ENCODE measurements around the gene CREBBP.

The CREBBP gene

DNA sequence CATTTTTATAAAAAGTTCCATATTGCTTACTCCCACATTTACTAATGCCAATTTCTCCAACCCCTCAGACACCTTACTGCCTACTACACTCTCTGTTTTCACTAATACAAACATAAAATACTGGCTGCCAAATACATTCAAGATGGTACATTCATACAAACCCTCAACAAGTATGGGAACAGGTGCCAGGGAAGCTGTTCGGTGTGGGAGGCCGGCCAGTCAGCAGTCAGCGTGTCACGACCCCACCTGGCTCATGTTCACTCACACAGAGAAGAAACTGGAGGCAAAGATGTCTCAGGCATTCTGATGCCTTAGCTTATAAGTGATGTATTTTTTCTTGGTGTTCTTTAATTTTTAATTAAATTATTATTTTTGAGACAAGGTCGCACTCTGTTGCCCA is 120.8 kb downstream of the CREBBP start:
- no peak for DNase-seq

DNA sequence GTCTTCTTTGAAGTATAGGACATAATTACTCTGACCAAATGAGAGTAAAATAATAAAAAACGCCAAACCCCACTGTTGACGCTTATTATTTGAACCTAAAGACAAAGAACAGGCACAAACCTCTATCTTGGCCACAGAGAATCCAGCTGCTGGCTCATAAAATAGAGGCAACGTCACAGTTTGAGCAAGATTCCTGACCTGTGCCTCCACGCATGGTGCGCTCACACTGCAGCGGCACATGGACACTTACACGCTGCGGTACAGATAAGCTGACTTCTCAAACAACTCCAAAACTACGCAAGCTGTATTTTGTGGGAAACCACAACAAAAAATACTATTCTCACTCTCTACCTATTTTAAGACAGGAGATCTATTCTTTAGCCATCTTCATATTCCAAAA is 124.4 kb downstream of the CREBBP start:
- DNase-seq, result no peak

DNA sequence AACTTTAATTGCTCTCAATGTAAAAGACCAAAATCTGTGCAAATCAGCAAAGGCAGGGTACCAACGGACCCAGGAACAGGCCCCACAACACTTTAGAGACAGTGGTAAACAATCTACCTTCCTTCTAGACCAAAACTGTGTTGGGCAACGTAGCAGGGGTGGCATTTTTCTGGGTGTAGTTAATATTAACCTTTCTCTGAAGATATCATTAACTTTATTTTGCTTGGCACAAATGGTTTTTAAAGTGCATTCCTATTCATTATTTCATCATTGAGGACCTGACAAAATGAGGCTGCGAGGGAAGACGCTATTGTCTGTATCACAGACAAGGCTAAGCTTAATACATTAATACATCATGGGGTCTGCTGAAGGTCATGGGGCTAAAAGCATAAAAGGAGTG is 125.3 kb downstream of the CREBBP start:
- no peak for DNase-seq

DNA sequence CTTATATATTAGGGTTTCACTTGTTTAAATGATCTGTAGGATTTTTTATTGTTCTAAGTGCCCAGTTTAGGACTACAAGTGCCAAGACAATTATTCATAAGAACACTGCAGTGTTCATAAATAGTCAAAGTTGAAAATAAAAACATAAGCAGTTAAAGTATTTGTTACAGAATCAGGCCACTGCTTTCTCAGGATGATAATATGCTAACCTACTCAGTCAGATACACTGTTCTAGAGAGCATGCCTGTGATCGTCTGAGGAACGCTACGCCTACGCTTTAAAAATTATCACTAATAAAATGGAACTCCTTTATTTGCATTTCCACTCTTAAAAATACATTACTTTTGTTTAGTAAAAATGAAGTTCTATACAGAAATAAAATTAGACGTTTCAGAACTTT is 125.7 kb downstream of the CREBBP start:
- no peak for DNase-seq

DNA sequence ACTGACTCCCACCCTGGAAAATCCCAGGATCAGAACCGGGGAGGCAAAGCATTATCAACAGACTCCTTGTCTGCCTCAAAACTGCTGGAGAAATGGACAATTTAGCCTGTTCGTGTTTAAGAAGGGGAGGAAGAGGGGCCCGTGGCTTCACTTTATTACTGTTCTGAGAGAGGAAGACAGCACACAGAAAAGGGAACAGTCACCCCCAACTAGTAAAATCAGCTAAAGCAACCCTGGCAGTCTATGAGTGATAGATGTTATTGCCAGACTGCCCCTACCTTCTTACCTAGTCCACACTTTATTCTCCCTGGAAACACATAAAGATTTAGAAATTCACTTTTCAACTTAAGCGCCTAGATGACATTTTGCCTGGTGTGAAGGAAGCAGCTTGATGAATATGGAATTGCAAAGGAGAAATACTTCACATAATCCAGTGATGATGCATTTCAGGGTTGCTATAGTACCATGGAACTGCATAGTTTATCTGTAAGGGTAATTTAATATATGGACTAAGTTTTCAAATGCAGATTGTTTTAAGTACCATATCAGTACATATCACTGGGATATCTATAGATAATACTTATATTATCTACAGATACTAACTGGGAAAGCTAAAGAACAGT is 126.3 kb downstream of the CREBBP start:
- DNase-seq, result no peak

DNA sequence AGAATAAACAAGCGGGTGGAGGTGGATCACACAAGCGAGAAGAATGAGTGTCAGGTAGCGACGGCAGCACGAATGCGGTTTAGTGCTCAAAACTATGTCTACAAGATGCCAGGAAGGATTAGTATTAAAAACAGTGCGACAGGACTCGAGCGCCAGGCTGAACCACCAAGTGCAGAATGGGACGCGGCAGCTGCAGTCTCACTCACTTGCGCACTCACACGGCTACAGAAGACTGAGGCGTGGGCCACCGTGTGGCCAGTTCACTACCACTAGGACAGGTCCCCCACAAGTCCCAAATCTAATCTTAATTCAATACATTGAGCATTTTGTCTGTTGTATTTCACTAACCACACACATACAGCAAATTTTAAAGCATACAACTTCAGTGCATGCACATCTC is 127.5 kb downstream of the CREBBP start:
- DNase-seq, result no peak

DNA sequence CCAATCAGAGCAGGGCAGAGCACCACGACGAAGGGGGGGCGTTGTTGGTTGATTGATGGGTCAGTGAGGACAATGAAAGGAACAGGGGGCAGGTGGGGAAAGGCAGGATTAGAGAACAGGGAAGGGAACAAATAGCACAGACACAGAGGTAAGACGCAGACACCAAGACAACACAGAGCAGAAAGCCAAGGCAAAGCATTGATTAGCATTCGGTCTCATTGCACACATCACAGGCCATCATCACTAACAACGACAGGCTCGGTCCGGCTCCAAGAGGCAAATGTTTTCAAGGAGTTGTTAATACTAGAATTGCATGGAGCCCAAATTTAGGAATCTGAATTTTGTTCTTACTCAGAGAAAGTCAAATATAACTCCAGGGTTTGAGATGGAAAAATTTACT is 128.6 kb downstream of the CREBBP start:
- no peak for DNase-seq

DNA sequence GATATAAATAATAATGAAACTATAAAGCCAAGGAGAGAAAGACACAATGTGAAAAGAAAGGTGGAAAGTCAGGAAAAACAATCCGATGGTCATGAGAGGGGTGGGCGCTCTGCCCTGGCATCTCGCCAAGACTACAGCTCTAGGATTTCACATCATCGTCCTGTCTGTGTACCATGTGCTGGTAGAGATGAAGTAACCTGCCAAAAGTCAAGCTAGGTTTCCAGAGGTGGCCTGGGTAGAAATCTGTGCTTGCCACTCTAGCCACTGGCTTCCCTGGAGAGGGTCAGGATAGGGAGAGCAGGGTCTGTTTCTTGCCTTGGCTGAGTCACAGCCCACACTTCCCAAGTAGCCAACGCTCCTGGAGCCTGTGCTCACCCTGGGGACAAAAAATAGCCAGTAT is 132.2 kb downstream of the CREBBP start:
- DNase-seq, result no peak

DNA sequence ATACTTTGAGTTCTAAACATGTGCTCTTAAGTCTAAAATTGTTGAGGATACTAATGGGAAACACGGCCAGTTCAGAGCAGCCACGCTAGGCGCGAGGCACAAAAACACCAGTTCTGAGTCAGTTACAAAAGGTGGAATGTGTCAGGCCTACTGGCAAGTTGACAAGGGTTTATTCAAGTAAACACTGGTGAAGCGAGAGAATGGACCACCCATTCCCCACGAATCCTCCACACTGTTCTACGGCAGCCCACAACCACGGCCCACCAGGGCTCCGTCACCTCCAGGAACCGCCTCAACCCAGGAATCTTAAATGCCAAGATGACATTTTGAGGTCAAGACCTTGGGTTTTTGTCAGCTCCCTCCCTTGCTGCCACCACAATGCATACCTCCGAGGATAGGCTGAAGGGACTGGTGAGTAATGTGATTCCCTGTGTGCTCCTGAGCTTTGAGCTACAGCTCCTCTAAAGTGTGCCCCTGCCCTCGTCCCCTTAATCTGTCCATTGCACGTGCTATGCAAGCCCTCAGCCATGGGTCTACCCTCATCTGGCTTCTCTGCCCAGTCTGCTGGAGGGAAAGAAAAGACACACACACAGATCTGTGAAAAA is 134.7 kb downstream of the CREBBP start:
- DNase-seq, result no peak

DNA sequence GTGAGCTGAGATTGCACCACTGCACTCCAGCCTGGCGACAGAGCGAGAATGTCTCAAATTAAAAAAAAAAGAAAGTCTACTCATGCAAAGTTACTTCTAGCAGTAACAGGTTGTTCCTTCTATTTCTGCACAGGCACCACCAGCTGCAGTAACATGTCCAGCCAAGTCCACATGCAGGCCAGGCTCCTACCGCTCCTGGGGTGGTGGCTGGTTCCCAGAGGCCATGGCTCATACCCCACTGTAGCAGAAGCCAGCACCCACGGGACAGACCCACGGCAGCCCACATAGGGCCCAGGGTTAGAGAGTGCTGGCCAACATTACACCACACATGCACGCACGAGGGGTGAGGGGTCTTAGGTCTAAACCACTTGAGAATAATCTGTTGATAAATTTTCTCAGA is 136.5 kb downstream of the CREBBP start:
- DNase-seq, result no peak

DNA sequence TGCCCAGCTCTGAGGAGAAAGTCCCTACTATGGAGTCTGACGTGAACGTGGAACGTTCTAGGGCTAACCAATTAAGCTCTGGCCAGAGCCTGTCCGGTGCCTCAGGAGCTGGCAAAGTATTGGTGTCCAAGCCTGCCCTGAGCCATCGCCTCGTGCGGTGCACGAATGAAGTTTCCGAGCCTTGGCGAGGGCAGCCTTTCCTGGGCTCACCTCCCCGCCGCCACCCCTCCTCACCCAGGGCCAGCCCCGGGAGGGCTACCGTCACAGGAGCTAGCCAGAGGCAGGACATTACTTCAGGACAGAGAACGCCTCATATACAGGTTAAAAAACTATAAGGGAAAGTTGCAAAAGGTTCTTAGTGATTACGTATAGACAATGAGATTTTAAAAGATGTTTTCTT is 139.6 kb downstream of the CREBBP start:
- no peak for DNase-seq

DNA sequence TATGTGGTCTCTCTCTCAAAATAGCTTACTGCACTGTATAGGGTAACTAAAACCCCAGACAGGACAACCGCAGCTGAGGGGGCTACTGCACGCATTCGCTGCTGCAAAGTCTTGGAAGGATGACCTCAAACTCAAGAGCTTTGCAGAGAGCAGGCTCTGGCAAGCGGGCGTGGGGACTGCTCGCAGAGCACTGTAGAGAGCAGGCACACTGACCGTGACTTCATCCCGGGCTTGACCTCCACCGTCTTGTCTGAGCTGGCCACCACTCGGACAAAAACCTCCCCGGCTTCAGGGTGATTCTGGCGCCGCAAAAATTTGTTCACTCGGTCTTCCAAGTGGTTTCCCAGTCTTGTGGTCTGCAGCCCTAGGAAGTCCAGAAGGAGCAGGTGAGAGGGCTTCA is 140.3 kb downstream of the CREBBP start:
- no peak for DNase-seq

DNA sequence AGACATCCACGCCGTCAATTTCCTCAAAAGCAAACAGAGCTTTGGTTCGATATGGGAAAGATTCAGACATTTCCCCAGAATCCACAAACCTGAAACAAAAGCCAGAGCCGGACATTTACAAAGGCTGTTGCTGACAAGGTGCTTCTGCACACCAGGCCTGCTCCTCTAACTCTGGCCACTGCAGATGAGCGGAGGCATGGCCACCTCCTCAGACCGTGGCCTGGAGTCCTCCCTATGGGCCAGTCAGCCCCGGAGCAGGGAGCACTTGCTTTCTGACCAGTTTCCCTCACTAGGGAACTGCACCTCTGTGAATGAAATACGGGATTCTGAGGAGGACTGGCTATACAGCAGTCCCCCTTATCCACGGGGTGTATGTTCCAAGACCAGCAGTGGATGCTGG is 140.9 kb downstream of the CREBBP start:
- DNase-seq, result no peak

DNA sequence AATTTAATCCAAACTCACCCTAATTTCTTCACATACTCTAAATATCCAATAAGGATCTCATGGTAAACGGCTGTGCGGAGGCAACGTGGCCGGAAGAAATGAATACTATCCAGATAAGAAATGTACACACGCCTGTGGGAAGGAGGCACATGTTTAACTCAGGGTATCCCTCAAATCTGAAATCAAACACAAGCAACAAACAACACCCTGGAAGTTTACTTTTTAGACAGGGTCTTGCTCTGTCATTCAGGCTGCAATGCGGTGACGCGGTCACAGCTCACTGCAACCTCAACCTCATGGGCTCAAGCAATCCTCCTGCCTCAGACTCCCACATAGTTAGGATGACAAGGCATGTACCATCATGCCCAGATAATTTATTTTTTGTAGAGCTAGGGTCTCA is 142.0 kb downstream of the CREBBP start:
- no peak for DNase-seq

DNA sequence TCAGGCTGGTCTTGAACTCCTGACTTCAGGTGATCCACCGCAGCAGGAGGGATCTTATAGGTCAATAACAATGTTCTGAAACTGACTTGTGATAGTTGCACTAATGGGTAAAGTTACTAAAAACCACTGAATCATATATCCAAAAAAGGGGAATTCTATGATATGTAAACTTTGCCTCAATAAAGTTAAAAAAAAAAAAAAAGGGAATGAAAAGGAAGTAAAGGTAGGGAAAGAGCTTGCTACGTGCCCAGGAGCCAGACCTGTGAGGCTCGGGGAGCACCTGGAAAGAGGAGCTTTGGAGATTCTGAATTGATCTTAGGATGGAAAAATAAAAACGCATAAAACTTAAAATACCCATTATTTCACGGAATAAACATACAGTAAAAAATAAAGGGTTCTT is 142.4 kb downstream of the CREBBP start:
- no peak for DNase-seq

DNA sequence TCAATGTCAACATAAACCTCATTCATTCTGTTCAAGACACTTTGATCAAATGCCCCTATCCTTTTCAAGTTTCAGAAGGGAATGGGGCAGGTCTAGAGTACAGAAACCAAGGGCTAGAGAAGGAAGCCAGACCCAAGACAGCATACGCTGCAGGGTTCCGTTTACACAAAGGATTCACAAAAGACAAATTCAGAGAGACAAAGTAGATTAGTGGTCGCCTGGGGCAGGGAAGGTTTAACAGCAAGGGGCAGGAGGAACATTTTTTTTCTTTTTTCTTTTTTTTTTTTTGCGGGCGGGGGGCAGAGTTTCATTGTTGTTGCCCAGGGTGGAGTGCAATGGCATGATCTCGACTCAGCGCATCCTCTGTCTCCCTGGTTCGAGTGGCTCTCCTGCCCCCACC is 143.3 kb downstream of the CREBBP start:
- no peak for DNase-seq

DNA sequence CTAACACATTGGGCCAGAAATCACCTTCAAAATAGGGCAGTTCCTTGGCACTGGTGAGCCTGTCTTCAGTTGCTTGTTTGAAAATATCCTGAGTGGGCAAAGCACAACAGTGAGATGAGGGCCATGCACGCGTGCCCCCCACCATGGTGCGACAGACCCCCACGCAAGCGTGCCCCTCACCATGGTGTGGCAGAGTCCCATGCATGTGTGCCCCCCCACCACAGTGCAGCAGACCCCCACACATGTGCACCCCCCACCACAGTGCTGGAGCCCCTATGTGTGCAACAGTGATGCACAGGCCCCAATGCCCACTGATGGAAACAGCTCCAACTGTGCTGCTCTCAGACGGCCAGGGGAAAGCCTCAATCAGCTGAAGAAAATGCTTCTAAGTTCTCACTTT is 144.4 kb downstream of the CREBBP start:
- no peak for DNase-seq

DNA sequence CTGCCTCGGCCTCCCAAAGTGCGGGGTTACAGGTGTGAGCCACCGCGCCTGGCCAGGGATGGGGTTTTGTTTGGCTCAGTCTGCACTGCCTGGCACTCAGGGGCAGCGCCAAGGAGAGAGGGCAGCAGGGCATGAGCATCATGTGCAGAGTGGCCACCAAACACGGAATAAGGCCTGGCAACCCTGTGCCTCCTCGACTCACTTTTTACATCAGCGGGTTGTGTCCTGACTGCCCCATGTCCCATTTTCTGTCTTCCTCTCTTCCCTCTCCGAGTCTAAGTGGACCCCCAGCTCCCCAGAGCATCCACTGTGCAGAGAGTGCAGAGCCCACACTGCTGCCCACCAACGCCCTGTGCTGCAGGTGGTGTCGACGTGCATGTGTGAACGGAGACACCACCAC is 145.0 kb downstream of the CREBBP start:
- no peak for DNase-seq

DNA sequence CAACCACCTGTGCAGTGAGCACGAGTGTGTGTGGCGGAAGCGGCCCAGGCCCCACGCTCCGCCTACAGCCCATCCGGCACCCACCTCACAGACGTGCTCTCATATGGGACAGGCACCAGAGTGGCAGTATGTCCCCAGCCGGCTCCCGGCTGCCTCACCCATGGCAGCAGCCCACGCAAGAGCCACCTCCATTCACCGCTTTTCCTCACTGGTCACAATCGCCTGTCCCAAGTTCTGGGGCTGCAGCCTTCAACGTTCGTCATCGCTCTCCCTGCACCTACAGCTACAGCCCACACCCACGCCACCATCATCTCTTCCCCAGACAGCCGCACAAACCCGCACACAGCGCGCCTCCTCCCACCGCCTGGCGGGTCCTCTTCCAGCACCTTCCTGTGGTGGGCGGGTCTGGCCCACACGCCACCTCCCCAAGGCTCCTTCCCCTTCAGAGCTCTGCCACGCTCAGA is 145.7 kb downstream of the CREBBP start:
- DNase-seq, result no peak

DNA sequence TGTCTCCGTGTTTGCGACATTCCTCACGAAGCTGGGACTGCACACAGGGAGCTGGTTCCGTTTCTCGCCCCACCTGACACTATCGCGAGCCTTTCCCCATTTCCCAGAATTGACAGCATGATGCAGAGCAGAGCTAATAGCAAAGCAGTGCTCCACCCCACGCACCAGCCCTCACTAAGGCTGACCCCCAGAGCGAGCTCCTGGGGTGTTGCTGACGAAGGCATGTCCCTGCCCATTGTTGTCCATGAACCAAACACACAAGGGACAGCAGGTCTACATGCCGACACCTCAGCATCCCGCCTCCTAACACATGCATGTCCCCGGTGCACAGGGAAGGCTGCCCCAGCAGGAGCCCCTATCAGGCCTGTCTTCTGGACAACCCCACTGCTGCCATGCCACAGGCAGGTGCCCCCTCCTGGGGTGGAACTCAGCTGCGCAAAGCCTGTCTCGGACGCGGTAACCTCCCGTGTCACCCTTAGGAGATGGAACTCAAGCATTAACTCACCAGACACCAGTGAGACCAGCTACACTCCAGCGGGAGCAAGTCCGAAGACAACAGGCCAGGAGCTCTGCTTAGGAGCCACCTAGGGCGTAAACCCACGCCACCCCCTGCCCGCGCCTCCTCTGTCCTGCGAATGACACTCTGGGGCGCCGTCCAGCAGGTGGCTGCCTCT is 146.3 kb downstream of the CREBBP start:
- no peak for DNase-seq

DNA sequence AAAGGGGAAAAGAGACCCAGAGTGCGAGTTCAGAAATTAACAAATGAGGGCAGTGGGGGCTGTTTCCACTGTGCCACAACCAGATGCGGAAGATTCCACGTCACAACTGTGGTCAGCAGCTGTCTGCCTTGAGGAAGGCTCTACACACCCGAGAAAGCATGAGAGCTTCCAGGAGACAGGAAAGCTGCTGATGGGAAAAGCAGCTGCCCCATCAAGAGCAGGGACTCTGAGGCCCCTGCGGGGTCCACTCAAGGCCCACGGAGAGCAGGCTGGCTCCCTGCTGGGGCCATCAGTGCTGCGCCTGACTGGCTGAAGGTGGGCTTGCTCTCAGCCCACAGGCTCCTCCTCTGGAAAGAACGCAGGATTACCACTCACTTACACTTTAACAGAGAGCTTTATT is 148.3 kb downstream of the CREBBP start:
- DNase-seq, result no peak

DNA sequence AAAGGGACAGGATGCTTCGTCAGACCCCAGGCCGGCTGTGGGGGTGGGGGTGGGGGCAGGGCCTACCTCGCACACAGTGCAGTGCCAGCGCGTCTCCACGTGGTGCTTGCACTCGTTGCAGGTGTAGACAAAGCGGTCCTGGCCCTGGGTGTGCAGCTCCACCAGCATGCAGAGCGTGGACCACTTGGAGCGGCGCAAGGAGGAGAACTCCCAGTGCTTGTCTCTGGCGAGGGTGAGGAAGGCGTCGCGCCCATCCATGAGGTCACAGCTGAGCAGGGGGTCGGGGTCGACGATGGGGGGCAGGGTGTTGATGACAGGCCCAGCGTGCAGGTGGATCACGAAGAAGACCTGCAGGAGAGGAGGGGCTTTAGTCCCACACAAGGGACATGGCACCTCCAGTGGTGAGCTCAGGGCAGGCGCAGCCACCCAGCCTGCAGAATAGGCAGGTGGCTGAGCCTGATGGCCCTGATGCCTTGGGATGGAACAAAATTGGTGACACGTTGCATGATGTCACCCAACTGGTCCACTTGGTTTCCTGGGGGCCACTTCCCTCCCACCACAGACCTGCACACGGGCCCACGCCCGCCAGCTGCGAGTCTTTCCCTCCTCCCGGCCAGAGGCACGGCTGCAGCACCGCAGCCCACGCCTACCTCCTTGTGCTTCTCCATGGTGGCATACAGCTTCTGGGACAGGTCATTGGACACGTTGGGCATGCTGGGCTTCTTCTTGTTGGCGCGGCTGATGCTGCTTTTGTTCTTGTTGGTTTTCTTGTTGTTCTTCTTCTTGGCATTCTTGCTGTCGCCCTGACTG is 149.2 kb downstream of the CREBBP start:
- no peak for DNase-seq

DNA sequence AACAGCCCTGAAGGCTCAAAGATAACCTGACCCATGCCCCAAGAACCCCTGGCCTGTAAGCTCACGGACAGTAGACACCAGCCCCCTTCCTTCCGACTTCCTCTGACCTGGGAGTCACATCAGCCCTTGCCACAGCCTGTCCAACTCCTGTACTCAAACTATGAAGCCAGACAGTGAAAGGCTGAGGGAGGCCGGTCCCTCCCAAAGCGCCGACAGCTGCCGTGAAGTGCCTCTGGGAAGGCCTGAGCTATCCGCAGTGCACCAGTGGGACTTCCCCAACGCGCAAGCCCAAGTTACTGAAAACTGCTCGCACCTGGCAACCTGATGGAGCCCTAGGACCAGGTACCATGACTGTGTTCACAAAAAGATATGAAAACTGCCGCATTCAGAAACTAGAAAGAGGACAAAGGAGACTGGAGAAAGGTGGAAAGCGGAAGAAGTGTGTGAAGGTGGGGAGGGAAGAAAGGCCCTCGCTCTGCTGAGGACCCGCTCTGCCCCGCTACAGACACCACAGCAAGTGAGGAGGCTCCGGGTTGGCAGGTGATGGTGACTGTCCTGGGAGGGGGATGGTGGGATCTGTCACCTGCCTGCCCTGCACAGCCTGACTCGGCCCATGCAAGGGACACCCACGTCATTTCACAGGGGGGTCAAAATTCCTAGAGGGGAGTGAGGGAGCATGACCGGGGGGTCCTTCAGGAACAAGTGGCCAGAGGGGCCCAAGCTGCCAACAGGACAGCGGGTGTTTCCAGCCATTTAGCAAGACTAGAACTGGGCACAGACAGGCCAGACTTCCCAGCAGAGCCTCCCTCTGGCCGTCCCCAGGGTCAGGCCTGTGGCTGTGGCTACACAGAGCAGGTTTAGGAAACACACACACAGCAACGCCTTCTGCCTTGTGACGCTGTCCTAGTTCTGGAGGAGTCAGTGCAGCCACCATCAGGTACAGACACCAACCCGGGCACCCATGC is 150.1 kb downstream of the CREBBP start:
- DNase-seq, result no peak

All from CD4-positive, alpha-beta T cell treated with Interferon gamma for 1 hour (primary cell).